ENCODE measurements around the gene PSMC3IP.
A peak's percentile ranks its signal among the peaks of the same experiment; 100 is the strongest.

PSMC3IP gene

GRCh38 chr17:42584880-42585279 is 7.4 kb upstream of the PSMC3IP start:
- no peak for DNase-seq

DNA sequence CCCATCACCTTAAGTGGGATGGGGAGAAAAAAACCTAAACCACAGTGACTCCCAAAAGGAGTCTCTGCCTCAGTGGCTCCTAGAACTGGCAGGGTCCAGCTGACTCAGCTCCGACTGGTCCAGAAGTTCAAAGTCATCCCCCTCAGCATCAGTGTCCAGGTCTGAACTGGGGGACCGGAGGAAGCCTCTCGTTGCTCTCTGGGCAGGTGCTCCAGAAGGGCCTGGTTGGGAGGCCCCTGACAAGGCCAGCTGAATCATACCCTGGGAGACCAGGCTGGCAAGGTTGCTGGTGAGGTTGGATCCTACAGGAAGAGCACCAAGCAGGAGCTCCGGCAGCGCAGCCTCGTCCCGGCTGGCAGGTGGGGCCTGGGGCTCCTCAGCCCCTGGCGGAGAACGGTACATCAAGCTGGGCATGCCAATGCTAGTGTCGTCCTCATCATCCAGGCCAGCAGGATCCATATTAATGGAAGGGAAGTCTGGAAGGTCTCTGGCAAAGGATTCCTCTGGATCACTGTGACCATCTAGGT is 4.3 kb upstream of the PSMC3IP start:
- DNase-seq: no peak

- DNase-seq: no peak
Observed at GRCh38 chr17:42579794-42580551, 2.4 kb upstream of the PSMC3IP start.

DNA sequence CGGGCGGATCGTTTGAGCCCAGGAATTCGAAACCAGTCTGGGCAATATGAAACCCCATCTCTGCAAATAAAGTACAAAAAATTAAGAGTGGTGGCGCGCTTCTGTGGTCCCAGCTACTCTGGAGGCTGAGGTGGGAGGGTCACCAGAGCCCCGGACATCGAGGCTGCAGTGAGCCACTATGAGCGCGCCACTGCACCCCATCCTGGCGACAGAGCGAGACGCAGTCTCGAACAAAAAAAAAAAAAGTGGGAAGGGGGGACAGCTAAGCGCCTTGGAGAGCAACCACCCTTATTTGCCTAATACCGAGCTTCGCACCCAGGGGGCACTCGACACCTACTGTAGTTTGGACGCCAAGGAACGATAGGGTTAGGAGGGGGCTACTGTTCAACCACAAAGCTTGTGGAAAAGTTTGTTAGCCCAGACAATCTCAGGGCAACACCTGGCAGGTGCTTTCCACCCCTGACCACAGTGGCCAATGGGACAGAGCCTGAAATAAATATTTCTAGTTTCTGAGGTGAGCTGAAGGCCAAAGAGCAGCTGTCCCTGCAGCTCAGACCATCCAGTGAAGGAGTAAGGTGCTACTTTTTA is 847 bp upstream of the PSMC3IP start:
- peak; percentile 83 for DNase-seq

- DNase-seq: no peak
Observed at GRCh38 chr17:42577140-42577531, 393 bp downstream of the PSMC3IP start.

DNA sequence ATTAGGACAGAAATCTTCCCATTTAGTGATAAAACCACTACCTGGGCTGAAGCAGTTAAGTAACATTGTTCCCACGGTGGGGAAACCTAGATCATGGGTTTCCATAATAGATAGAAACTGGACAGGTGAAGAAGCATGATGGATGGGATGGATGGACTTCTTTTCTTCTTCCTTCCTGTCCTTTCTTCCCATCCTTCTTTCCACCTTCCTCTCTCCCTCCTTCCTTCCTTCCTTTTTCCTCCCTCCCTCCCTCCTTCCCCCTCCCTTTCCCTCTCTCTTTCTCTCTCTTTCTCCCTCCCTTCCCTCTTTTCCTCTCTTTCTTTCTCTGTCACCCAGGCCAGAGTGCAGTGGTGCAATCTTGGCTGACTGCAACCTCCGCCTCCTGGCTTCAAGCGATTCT is 3.1 kb downstream of the PSMC3IP start:
- DNase-seq: no peak

DNA sequence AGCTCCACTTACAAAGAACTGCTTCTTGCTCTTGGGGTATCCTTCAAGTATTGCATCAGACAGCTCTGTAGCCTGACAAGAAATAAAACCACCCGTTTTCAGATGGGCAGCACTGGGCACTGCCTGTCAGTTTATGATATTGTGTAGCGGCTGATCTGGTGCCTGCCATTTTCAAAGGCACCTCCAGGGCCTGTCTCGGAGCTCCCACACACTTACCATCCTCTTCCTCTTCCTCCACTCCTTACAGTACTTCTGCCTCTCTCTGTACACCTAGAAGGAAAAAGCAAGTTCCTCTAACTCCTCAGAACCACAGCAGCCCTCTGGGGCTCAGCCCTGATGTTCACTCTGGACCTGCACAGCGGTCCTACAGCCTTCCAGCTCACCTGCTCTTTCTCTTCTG is 4.4 kb downstream of the PSMC3IP start:
- no peak for DNase-seq

GRCh38 chr17:42571435-42572225 is 5.9 kb downstream of the PSMC3IP start:
- no peak for DNase-seq

DNA sequence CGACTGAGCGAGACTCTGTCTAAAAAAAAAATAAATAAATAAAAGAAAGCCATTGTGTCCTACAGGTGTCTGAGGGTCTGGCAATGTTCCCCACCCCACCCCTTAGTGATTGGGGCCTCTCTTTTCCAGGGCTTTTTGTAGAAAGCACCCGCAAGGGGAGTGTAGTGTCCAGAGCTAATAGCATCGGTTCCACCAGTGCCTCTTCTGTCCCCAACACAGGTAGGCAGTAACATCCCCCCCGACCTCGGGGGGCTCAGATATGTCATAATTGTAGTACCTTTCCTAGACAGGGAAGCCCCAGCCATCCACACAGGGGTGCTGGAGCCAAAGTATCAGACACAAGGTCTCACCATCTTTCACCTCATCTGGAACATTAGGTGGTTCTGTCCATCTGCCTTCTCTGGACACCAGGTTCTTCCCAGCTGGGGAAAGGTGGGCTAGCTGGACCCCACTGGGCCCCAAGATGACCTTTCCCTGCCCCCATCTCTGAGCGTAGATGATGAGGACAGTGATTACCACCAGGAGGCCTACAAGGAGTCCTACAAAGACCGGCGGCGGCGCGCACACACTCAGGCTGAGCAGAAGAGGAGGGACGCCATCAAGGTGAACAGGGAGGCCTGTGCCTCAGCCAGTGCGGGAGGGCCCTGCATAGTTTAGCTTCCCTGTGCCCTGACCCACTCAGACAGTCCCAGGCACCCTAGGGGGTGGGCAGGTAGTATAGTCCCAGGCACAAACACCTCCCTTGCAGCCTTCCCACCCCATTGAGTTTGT is 9.0 kb downstream of the PSMC3IP start:
- DNase-seq: no peak

GRCh38 chr17:42566883-42567573 is 10.5 kb downstream of the PSMC3IP start, which contains the start of gene MLX:
Gene MLX, plus strand, starts transcription at chr17:42567100. Its CDS starts 25 bp downstream, at chr17:42567125.
- DNase-seq: peak; percentile 95

- DNase-seq: no peak
Observed at GRCh38 chr17:42566215-42566882, 11.2 kb downstream of the PSMC3IP start.

DNA sequence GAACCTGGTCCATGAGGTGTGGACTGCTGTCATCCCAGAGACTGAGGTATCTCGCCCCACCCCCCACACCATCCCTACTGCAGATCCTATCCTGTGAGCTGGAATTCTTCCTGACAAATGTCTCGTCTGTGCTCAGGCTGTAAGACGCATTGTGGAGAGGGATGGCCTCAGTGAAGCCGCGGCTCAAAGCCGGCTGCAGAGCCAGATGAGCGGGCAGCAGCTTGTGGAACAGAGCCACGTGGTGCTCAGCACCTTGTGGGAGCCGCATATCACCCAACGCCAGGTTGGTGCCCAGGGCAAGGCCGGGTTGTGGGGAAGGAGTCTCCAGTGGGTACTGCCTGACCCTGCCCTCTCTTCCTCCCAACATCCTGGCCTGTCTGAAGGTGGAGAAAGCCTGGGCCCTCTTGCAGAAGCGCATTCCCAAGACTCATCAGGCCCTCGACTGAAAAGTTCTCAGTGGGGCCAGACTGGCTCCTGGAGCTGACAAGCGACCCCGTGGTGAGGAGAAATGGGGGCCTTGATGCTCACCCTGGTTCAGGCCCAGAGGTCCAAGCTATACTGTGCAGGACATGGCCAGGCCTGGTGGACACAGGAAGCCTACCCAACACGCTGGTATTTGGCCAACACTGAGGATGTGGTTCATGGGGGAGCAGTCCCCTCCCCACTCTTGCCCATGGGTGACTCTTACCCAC is 11.9 kb downstream of the PSMC3IP start:
- DNase-seq: no peak

GRCh38 chr17:42564815-42565522 is 12.6 kb downstream of the PSMC3IP start:
- DNase-seq: no peak

DNA sequence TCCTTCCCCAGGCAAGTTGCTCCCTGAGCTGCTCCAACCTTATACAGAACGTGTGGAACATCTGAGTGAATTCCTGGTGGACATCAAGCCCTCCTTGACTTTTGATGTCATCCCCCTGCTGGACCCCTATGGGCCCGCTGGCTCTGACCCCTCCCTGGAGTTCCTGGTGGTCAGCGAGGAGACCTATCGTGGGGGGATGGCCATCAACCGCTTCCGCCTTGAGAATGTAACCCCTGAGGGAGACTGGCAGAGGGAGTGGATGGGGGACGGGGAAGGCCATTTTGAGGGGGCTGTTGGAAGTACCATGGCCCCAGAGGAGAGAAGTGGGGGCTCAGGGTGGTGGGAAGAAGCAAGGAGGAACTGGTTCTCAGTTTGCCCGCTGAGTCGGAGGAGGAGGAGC is 13.6 kb downstream of the PSMC3IP start:
- DNase-seq: no peak

GRCh38 chr17:42563543-42563942 is 14.0 kb downstream of the PSMC3IP start:
- no peak for DNase-seq

- DNase-seq: no peak
Observed at GRCh38 chr17:42563143-42563509, 14.4 kb downstream of the PSMC3IP start.

- DNase-seq: no peak
Observed at GRCh38 chr17:42562388-42563142, 15.0 kb downstream of the PSMC3IP start.

- DNase-seq: peak; percentile 99
Observed at GRCh38 chr17:42561897-42562387, 15.6 kb downstream of the PSMC3IP start, which contains the start of gene COASY. Gene COASY, plus strand, starts transcription at chr17:42562148. Its CDS starts 475 bp downstream, at chr17:42562623.

- no peak for DNase-seq
Observed at GRCh38 chr17:42560246-42560645, 17.3 kb downstream of the PSMC3IP start.
